SK-N-SH (cell line): ENCODE measurements around the gene GNB5. TPM values are rescaled to one million over a fixed set of nuclear protein-coding genes. Genes with fewer than 3 reads are reported as not detected.
A peak's percentile ranks its signal among the peaks of the same experiment; 100 is the strongest.

Source experiments
- CTCF ChIA-PET: fragments of 300-600, 350-600 bp; formaldehyde crosslinking; extraction: SDS; loops from one replicate; lab custom pipeline; 2021; lab: Yijun Ruan, JAX
- POLR2A ChIA-PET: fragments of 350-600 bp; sonication (Branson Sonifier 250); formaldehyde crosslinking; extraction: SDS; loops from one replicate; lab custom pipeline; 2020; ENCODE audit warnings: antibody characterized with exemption, inconsistent platforms; lab: Yijun Ruan, JAX
- DNase-seq: peaks from one replicate; pipeline ENCODE4 v3.0.0; 2012
- H2AFZ ChIP-seq: fragments of 200-600 bp; sonication (generic); 2 replicates; pipeline ENCODE4 v1.8.1; 2016; ENCODE audit warnings: antibody characterized with exemption, mild to moderate bottlenecking, low read depth
- H3F3A ChIP-seq: fragments of 200-600 bp; sonication (generic); replicated peaks from 2 replicates; pipeline ENCODE3; 2016; ENCODE audit warnings: antibody characterized with exemption, mild to moderate bottlenecking; ENCODE audit not compliant: insufficient read depth
- H3K27ac ChIP-seq, 2 experiments: fragments of 200-500 bp in 1 of 2; fragments of 200-600 bp in 1 of 2; sonication (Bioruptor generic) in 1 of 2; sonication (generic), shearing (Covaris generic) in 1 of 2; 2 replicates each; pipeline versions ENCODE4 v1.5.1 to v1.6.1; 2014 to 2016; ENCODE audit warnings: low read depth in 2 of 2, inconsistent platforms in 1 of 2, low read length in 1 of 2, mild to moderate bottlenecking in 1 of 2, mixed read lengths in 1 of 2
- H3K27me3 ChIP-seq: fragments of 200-600 bp; sonication (generic), shearing (Covaris generic); 2 replicates; pipeline ENCODE4 v1.6.1; 2016; ENCODE audit warnings: mixed run types; ENCODE audit not compliant: insufficient read depth
- H3K36me3 ChIP-seq, 2 experiments: fragments of 200-500 bp in 1 of 2; fragments of 200-600 bp in 1 of 2; sonication (Bioruptor generic) in 1 of 2; sonication (generic) in 1 of 2; replicated peaks in 1 of 2; 2 replicates each; pipeline versions ENCODE3 to v1.5.1; 2014 to 2016; ENCODE audit warnings: low read length in 1 of 2, mild to moderate bottlenecking in 1 of 2; ENCODE audit not compliant: insufficient read depth in 2 of 2, control insufficient read depth in 1 of 2
- H3K4me1 ChIP-seq, 2 experiments: fragments of 200-500 bp in 1 of 2; fragments of 200-600 bp in 1 of 2; sonication (Bioruptor generic) in 1 of 2; sonication (generic), shearing (Covaris generic) in 1 of 2; 2 replicates each; pipeline versions ENCODE4 v1.5.1 to v1.6.1; 2014 to 2016; ENCODE audit warnings: low read depth in 1 of 2, low read length in 1 of 2, mixed run types in 1 of 2; ENCODE audit not compliant: insufficient read depth in 2 of 2, control insufficient read depth in 1 of 2
- H3K4me2 ChIP-seq: fragments of 200-600 bp; sonication (generic), shearing (Covaris generic); 2 replicates; pipeline ENCODE4 v1.6.1; 2017; ENCODE audit warnings: mixed run types
- H3K4me3 ChIP-seq, 2 experiments: fragments of 200-500 bp in 1 of 2; fragments of 200-600 bp in 1 of 2; sonication (Bioruptor generic) in 1 of 2; sonication (generic), shearing (Covaris generic) in 1 of 2; 2 replicates each; pipeline versions ENCODE4 v1.5.1 to v1.8.1; 2014 to 2016; ENCODE audit warnings: low read depth in 2 of 2, inconsistent platforms in 1 of 2, low read length in 1 of 2, mild to moderate bottlenecking in 1 of 2, mixed read lengths in 1 of 2, moderate library complexity in 1 of 2
- H3K79me2 ChIP-seq: fragments of 200-600 bp; sonication (generic); 2 replicates; pipeline ENCODE4 v1.8.1; 2017; ENCODE audit warnings: mild to moderate bottlenecking; ENCODE audit not compliant: insufficient read depth
- H3K9ac ChIP-seq: fragments of 200-600 bp; sonication (generic); 2 replicates; pipeline ENCODE4 v1.6.1; 2017; ENCODE audit warnings: mixed run types
- H3K9me2 ChIP-seq: fragments of 200-600 bp; sonication (generic); 2 replicates; pipeline ENCODE4 v1.6.1; 2017; ENCODE audit warnings: mixed run types
- H3K9me3 ChIP-seq: fragments of 200-600 bp; sonication (generic); 2 replicates; pipeline ENCODE4 v1.6.1; 2017; ENCODE audit warnings: mixed run types, mild to moderate bottlenecking, moderate library complexity
- H4K20me1 ChIP-seq: fragments of 200-600 bp; sonication (generic); 2 replicates; pipeline ENCODE4 v1.6.1; 2017; ENCODE audit warnings: mild to moderate bottlenecking, mixed run types; ENCODE audit not compliant: insufficient read depth
- CHD2 ChIP-seq: fragments of 150-350 bp; IDR thresholded peaks from 2 replicates; pipeline ENCODE4 v1.6.1; 2018; ENCODE audit warnings: low read length; ENCODE audit not compliant: partially characterized antibody
- ELF1 ChIP-seq: IDR thresholded peaks from 2 replicates; pipeline ENCODE4 v1.4.0; 2012
- EZH2phosphoT487 ChIP-seq: fragments of 200-600 bp; sonication (generic); IDR thresholded peaks from 2 replicates; pipeline ENCODE4 v1.6.1; 2017; ENCODE audit warnings: low read depth, mixed run types, mild to moderate bottlenecking, antibody characterized with exemption, moderate library complexity, borderline replicate concordance
- FOSL2 ChIP-seq: IDR thresholded peaks from 2 replicates; pipeline ENCODE4 v1.4.0; 2012; ENCODE audit warnings: low read depth, mild to moderate bottlenecking, moderate library complexity, borderline replicate concordance
- FOXJ3 ChIP-seq: sonication (generic); formaldehyde crosslinking; IDR thresholded peaks from 2 replicates; pipeline ENCODE4 v1.5.1; 2020; ENCODE audit warnings: mild to moderate bottlenecking, missing genetic modification reagents
- GATA2 ChIP-seq: sonication (generic); formaldehyde crosslinking; IDR thresholded peaks from 2 replicates; pipeline ENCODE4 v1.5.0; 2020; ENCODE audit warnings: mild to moderate bottlenecking, missing genetic modification reagents
- IRF3 ChIP-seq: fragments of 150-350 bp; IDR thresholded peaks from 2 replicates; pipeline ENCODE4 v1.6.1; 2016; ENCODE audit warnings: mild to moderate bottlenecking, low read depth, low read length
- MAX ChIP-seq: IDR thresholded peaks from 2 replicates; pipeline ENCODE4 v1.4.0; 2012; ENCODE audit warnings: low read depth
- MEF2A ChIP-seq: IDR thresholded peaks from 2 replicates; pipeline ENCODE4 v1.4.0; 2012; ENCODE audit warnings: low read depth, borderline replicate concordance
- NRF1 ChIP-seq: IDR thresholded peaks from 2 replicates; pipeline ENCODE4 v1.6.1; 2012; ENCODE audit warnings: low read depth, mild to moderate bottlenecking, low read length
- PBX3 ChIP-seq: IDR thresholded peaks from 2 replicates; pipeline ENCODE4; 2012
- POLR2AphosphoS5 ChIP-seq: IDR thresholded peaks from 2 replicates; pipeline ENCODE4 v1.6.1; 2012; ENCODE audit warnings: low read depth, low read length
- RAD21 ChIP-seq: IDR thresholded peaks from 2 replicates; pipeline ENCODE4 v1.6.1; 2012; ENCODE audit warnings: mild to moderate bottlenecking, low read length
- REST ChIP-seq: IDR thresholded peaks from 2 replicates; pipeline ENCODE4 v1.6.1; 2012; ENCODE audit warnings: mild to moderate bottlenecking, low read depth, low read length, moderate library complexity
- RXRA ChIP-seq: IDR thresholded peaks from 2 replicates; pipeline ENCODE4 v1.4.0; 2012; ENCODE audit warnings: low read depth, mild to moderate bottlenecking, borderline replicate concordance
- SIN3A ChIP-seq: IDR thresholded peaks from 2 replicates; pipeline ENCODE4 v1.6.1; 2012; ENCODE audit warnings: low read depth, mild to moderate bottlenecking, low read length, moderate library complexity, borderline replicate concordance
- SMC3 ChIP-seq: IDR thresholded peaks from 2 replicates; pipeline ENCODE4 v1.6.1; 2012; ENCODE audit warnings: low read depth, low read length, improper control_type of control experiment
- TAF1 ChIP-seq: IDR thresholded peaks from 2 replicates; pipeline ENCODE4 v1.6.1; 2012; ENCODE audit warnings: low read depth, mild to moderate bottlenecking, low read length, moderate library complexity, borderline replicate concordance
- USF2 ChIP-seq: fragments of 150-350 bp; IDR thresholded peaks from 2 replicates; pipeline ENCODE4 v1.6.1; 2017; ENCODE audit warnings: antibody characterized with exemption, low read length, low read depth, borderline replicate concordance
- YY1 ChIP-seq: IDR thresholded peaks from 2 replicates; pipeline ENCODE4 v1.4.0; 2012; ENCODE audit warnings: low read depth, mild to moderate bottlenecking
- WGBS: methylation state at CpG from one replicate; pipeline ENCODE4 v1.1.6; 2017; ENCODE audit warnings: low lambda C conversion rate; 5-methylcytosine and 5-hydroxymethylcytosine counted together
- polyA plus RNA-seq, 3 experiments: library from polyadenylated mRNA; depleted of rRNA; stranded (reverse); fragments of >200 nt; gene quantifications; 2 replicates each; pipeline ENCODE4 v1.2.3, GENCODE V29; 2012

The GNB5 gene
- polyA plus RNA-seq, 1 of the 3 experiments (the other 2 are of a cell fraction): 73.7 TPM

- CTCF ChIA-PET: interaction anchor here (1.2 to 5.4 kb wide), 2 partner anchors 23 to 25 kb away, joined by 3 to 22 read pairs; no protein-coding TSS in a partner anchor
- no peaks in the 10 kb centered on the region for H3K36me3 ChIP-seq
- H3K4me2 ChIP-seq: no peak overlapping the region
- H3K4me1 ChIP-seq: peaks cover 0 to 2% of the 10 kb centered on the region in 2 experiments; a peak in 1 of 4 replicates
- H3K27me3 ChIP-seq: no peaks in the 10 kb centered on the region
- H3K4me3 ChIP-seq: no peak overlapping the region
- H3K9ac ChIP-seq: no peak overlapping the region
- H3K9me3 ChIP-seq: no peaks in the 10 kb centered on the region
- peaks cover 4% of the 10 kb centered on the region for H3F3A ChIP-seq
- no peak overlapping the region for H3K27ac ChIP-seq
- H3K9me2 ChIP-seq: no peaks in the 10 kb centered on the region
- H3K79me2 ChIP-seq: no peaks in the 10 kb centered on the region
- TF ChIP-seq RXRA (no peak), GATA2 (CRISPR knock-in tag) (no peak), TAF1 (no peak), RAD21 (no peak), FOSL2 (no peak), MEF2A (no peak), SMC3 (no peak), NRF1 (no peak), FOXJ3 (CRISPR knock-in tag) (no peak), CHD2 (no peak), EZH2phosphoT487 (no peak), REST (no peak), SIN3A (no peak), POLR2AphosphoS5 (no peak)
- TF ChIP-seq, all 33 proteins: peak for 0
- POLR2A ChIA-PET: no interaction called here
- no peak for DNase-seq
- H4K20me1 ChIP-seq: no peaks in the 10 kb centered on the region
- 0 out of 2 replicates have a peak overlapping the region, but pooled peaks have one; percentile 22 for H2AFZ ChIP-seq
- whole genome bisulfite sequencing: 87% methylated on average over 4 of the region's 4 CpGs
Measured at GRCh38 chr15:52233405-52233804, 42.2 kb upstream of the GNB5 start.

- Histone ChIP-seq H2AFZ (no peak overlapping the region), H3K36me3 (no peaks in the 10 kb centered on the region), H3K4me1 (peaks cover 0 to 2% of the 10 kb centered on the region in 2 experiments; a peak in 1 of 4 replicates), H4K20me1 (no peaks in the 10 kb centered on the region), H3K27ac (no peak overlapping the region), H3K4me2 (no peak overlapping the region), H3K9me3 (no peaks in the 10 kb centered on the region), H3K4me3 (no peak overlapping the region), H3K27me3 (no peaks in the 10 kb centered on the region), H3K79me2 (no peaks in the 10 kb centered on the region), H3K9ac (no peak overlapping the region), H3K9me2 (no peaks in the 10 kb centered on the region), H3F3A (peaks cover 5% of the 10 kb centered on the region)
- CTCF ChIA-PET: interaction anchor here (0.8 to 5.4 kb wide), 3 partner anchors 24 to 49 kb away, joined by 3 to 22 read pairs (median 6); no protein-coding TSS in a partner anchor
- WGBS: 43% methylated on average over 1 of the region's 1 CpG
- no peak for DNase-seq
- POLR2A ChIA-PET: no interaction called here
- TF ChIP-seq NRF1: no peak
- no peak for TF ChIP-seq FOSL2
- no peak for TF ChIP-seq PBX3
- TF ChIP-seq ELF1: no peak
- no peak for TF ChIP-seq RAD21
- TF ChIP-seq USF2: no peak
- TF ChIP-seq YY1: no peak
- TF ChIP-seq POLR2AphosphoS5: no peak
- TF ChIP-seq IRF3: no peak
- TF ChIP-seq SMC3: no peak
- no peak for TF ChIP-seq FOXJ3 (CRISPR knock-in tag)
- TF ChIP-seq MAX: no peak
- no peak for TF ChIP-seq TAF1
- TF ChIP-seq EZH2phosphoT487: no peak
Measured at GRCh38 chr15:52232327-52232726, 41.1 kb upstream of the GNB5 start.
